ENCODE results near the gene GPC5.
"Not testable (repeated sequence)": the region's sequence is repeated elsewhere in the genome, so short reads cannot be mapped to it uniquely, and the experiment has no call there.

Gene GPC5

GRCh38 chr13:92221916-92222315 lies 823.5 kb downstream of the GPC5 start:
- no peak for DNase-seq

- DNase-seq = no peak
Observed at GRCh38 chr13:92224052-92224821, 825.8 kb downstream of the GPC5 start.

- no peak for DNase-seq
Observed at GRCh38 chr13:92224825-92225224, 826.4 kb downstream of the GPC5 start.

- DNase-seq = no peak
Observed at GRCh38 chr13:92225861-92226260, 827.4 kb downstream of the GPC5 start.

GRCh38 chr13:92232871-92233270 lies 834.5 kb downstream of the GPC5 start:
- no peak for DNase-seq

- DNase-seq = no peak
Observed at GRCh38 chr13:92251671-92252210, 853.3 kb downstream of the GPC5 start.

GRCh38 chr13:92255526-92255925 lies 857.1 kb downstream of the GPC5 start:
- DNase-seq = no peak

- DNase-seq = no peak
Observed at GRCh38 chr13:92256211-92256610, 857.8 kb downstream of the GPC5 start.

GRCh38 chr13:92259046-92259445 lies 860.6 kb downstream of the GPC5 start:
- DNase-seq = no peak

GRCh38 chr13:92259523-92259922 lies 861.1 kb downstream of the GPC5 start:
- DNase-seq = no peak

GRCh38 chr13:92260363-92260762 lies 861.9 kb downstream of the GPC5 start:
- DNase-seq = no peak

GRCh38 chr13:92262100-92262788 lies 863.8 kb downstream of the GPC5 start:
- DNase-seq = no peak

- DNase-seq = no peak
Observed at GRCh38 chr13:92265408-92265807, 867.0 kb downstream of the GPC5 start.

- DNase-seq = no peak
Observed at GRCh38 chr13:92270990-92271389, 872.6 kb downstream of the GPC5 start.

- no peak for DNase-seq
Observed at GRCh38 chr13:92272177-92272576, 873.8 kb downstream of the GPC5 start.

GRCh38 chr13:92280986-92281385 lies 882.6 kb downstream of the GPC5 start:
- not testable (repeated sequence) for DNase-seq

- not testable (repeated sequence) for DNase-seq
Observed at GRCh38 chr13:92290718-92291307, 892.4 kb downstream of the GPC5 start.

- DNase-seq = not testable (repeated sequence)
Observed at GRCh38 chr13:92294533-92294932, 896.1 kb downstream of the GPC5 start.

- not testable (repeated sequence) for DNase-seq
Observed at GRCh38 chr13:92296154-92296671, 897.8 kb downstream of the GPC5 start.

GRCh38 chr13:92297971-92298942 lies 899.8 kb downstream of the GPC5 start:
- DNase-seq = no peak

GRCh38 chr13:92300651-92301050 lies 902.2 kb downstream of the GPC5 start:
- DNase-seq = no peak

- DNase-seq = no peak
Observed at GRCh38 chr13:92303428-92303827, 905.0 kb downstream of the GPC5 start.

All from NCI-H526 (cell line).